Tibial nerve (tissue), 4 donors: Measurements from ENCODE around the gene NOL12.

Experiments
- CTCF ChIP-seq, 5 experiments: fragments of 200-600 bp in 3 of 5; fragments of 450-650 bp in 2 of 5; sonication (generic) in 3 of 5; IDR thresholded peaks; one replicate each; pipeline ENCODE4 v1.5.1; 2016 to 2019; ENCODE audit warnings: antibody characterized with exemption in 5 of 5, mild to moderate bottlenecking in 3 of 5, moderate library complexity in 2 of 5
- EP300 ChIP-seq, 2 donors: sonication (generic); formaldehyde crosslinking; IDR thresholded peaks; one replicate each; pipeline ENCODE4 v1.6.1; 2017; ENCODE audit warnings: antibody characterized with exemption in 2 of 2, mild to moderate bottlenecking in 1 of 2
- POLR2A ChIP-seq, 2 donors: fragments of 450-650 bp; IDR thresholded peaks; one replicate each; pipeline ENCODE4 v1.6.1; 2017; ENCODE audit warnings: antibody characterized with exemption in 2 of 2, mild to moderate bottlenecking in 2 of 2, moderate library complexity in 2 of 2

- no peak for TF ChIP-seq CTCF (IDR thresholded peaks at IDR 0.05)
- no peak for TF ChIP-seq POLR2A (IDR thresholded peaks at IDR 0.05)
- no peak for TF ChIP-seq EP300 (IDR thresholded peaks at IDR 0.05)
Measured at GRCh38 chr22:37678372-37678771, 7.8 kb upstream of the NOL12 start.
